H1 (cell line): ENCODE measurements around the gene PLCL1. TPM values are rescaled to one million over a fixed set of nuclear protein-coding genes. Genes with fewer than 3 reads are reported as not detected.

ENCODE experiments used
- CTCF ChIA-PET: fragments of 300-600 bp; sonication (Branson Sonifier 250); formaldehyde crosslinking; loops from one replicate; lab custom pipeline; 2021; ENCODE audit not compliant: partially characterized antibody; lab: Charles Lee
- POLR2A ChIA-PET: fragments of 300-600 bp; sonication (Branson Sonifier 250); formaldehyde crosslinking; loops from one replicate; lab custom pipeline; 2021; ENCODE audit warnings: inconsistent platforms; ENCODE audit not compliant: partially characterized antibody; lab: Charles Lee
- DNase-seq, 2 experiments: peaks; one replicate each; pipeline versions ENCODE4 v3.0.0 to v3.0.0-alpha.2; 2010 to 2022; ENCODE audit warnings: low spot score in 2 of 2, low read depth in 1 of 2, mixed read lengths in 1 of 2
- FAIRE-seq: peaks from 2 replicates; lab custom pipeline; 2011; peaks lifted over from hg19 to GRCh38; lab: Jason Lieb, UNC
- H2AFZ ChIP-seq: 2 replicates; pipeline ENCODE4 v1.8.1; 2012; ENCODE audit warnings: low read length, inconsistent platforms
- H2AK5ac ChIP-seq: 2 replicates; pipeline ENCODE4 v1.6.1; 2013; ENCODE audit warnings: low read depth, low read length
- H2BK120ac ChIP-seq: replicated peaks from 2 replicates; pipeline ENCODE3; 2013; ENCODE audit warnings: low read depth, low read length, inconsistent platforms
- H2BK12ac ChIP-seq: 2 replicates; pipeline ENCODE4 v1.6.1; 2013; ENCODE audit warnings: low read depth, low read length
- H2BK15ac ChIP-seq: 2 replicates; pipeline ENCODE4 v1.6.1; 2013; ENCODE audit warnings: low read length
- H2BK20ac ChIP-seq: 2 replicates; pipeline ENCODE4 v1.6.1; 2013; ENCODE audit warnings: low read length
- H2BK5ac ChIP-seq: 2 replicates; pipeline ENCODE4 v1.6.1; 2013; ENCODE audit warnings: low read depth, low read length
- H3K14ac ChIP-seq: 2 replicates; pipeline ENCODE4 v1.6.1; 2013; ENCODE audit warnings: inconsistent platforms; ENCODE audit not compliant: insufficient read length
- H3K18ac ChIP-seq: 2 replicates; pipeline ENCODE4 v1.6.1; 2013; ENCODE audit warnings: low read length; ENCODE audit errors: extremely low read depth
- H3K23ac ChIP-seq: 2 replicates; pipeline ENCODE4 v1.6.1; 2013; ENCODE audit warnings: inconsistent platforms; ENCODE audit not compliant: insufficient read length
- H3K23me2 ChIP-seq: 2 replicates; pipeline ENCODE4 v1.6.1; 2013; ENCODE audit warnings: low read depth, low read length
- H3K27ac ChIP-seq: 2 replicates; pipeline ENCODE4 v1.6.1; 2011; ENCODE audit warnings: low read depth, low read length, inconsistent platforms
- H3K27me3 ChIP-seq, 4 experiments: replicated peaks in 1 of 4; 1 replicate in 1 of 4; 2 replicates in 3 of 4; pipeline versions ENCODE4 v1.6.1 to v1.8.1; 2011 to 2013; ENCODE audit warnings: low read length in 3 of 4, mild to moderate bottlenecking in 3 of 4, inconsistent platforms in 2 of 4, mixed read lengths in 2 of 4, moderate library complexity in 1 of 4; ENCODE audit not compliant: control insufficient read depth in 3 of 4, insufficient read depth in 3 of 4; ENCODE audit errors: extremely low read depth in 1 of 4
- H3K36me3 ChIP-seq, 4 experiments: 2 replicates each; pipeline versions ENCODE4 v1.6.1 to v1.8.1; 2011 to 2013; ENCODE audit warnings: mild to moderate bottlenecking in 4 of 4, low read length in 3 of 4, moderate library complexity in 2 of 4, control low read depth in 1 of 4, inconsistent platforms in 1 of 4; ENCODE audit not compliant: insufficient read depth in 4 of 4, control insufficient read depth in 2 of 4
- H3K4ac ChIP-seq: replicated peaks from 2 replicates; pipeline ENCODE3; 2013; ENCODE audit warnings: low read length, low read depth, mixed read lengths, inconsistent platforms; ENCODE audit not compliant: insufficient read length
- H3K4me1 ChIP-seq, 4 experiments: replicated peaks in 1 of 4; 1 replicate in 1 of 4; 2 replicates in 3 of 4; pipeline versions ENCODE4 v1.6.1 to v1.8.1; 2011 to 2013; ENCODE audit warnings: low read length in 3 of 4, inconsistent platforms in 2 of 4, mixed read lengths in 1 of 4; ENCODE audit not compliant: insufficient read depth in 4 of 4, control insufficient read depth in 3 of 4
- H3K4me2 ChIP-seq, 2 experiments: 2 replicates each; pipeline versions ENCODE4 v1.6.1 to v1.8.1; 2011 to 2013; ENCODE audit warnings: low read depth in 2 of 2, low read length in 2 of 2, control low read depth in 1 of 2, inconsistent platforms in 1 of 2, mild to moderate bottlenecking in 1 of 2; ENCODE audit not compliant: insufficient read depth in 1 of 2
- H3K4me3 ChIP-seq, 4 experiments: fragments of 200-600, 300-600 bp in 1 of 4; sonication (generic), shearing (Covaris generic), sonication (Bioruptor Twin) in 1 of 4; 2 replicates each; pipeline versions ENCODE4 v1.5.1 to v1.8.1; 2011 to 2016; ENCODE audit warnings: low read length in 4 of 4, low read depth in 3 of 4, control low read depth in 2 of 4, inconsistent platforms in 2 of 4, mild to moderate bottlenecking in 2 of 4, mixed read lengths in 1 of 4, moderate library complexity in 1 of 4; ENCODE audit not compliant: insufficient read depth in 2 of 4; ENCODE audit errors: extremely low read depth in 1 of 4
- H3K56ac ChIP-seq: replicated peaks from 2 replicates; pipeline ENCODE3; 2013; ENCODE audit warnings: low read depth, mild to moderate bottlenecking, mixed read lengths, low read length, inconsistent platforms; ENCODE audit not compliant: insufficient read length
- H3K79me1 ChIP-seq: 2 replicates; pipeline ENCODE4 v1.6.1; 2013; ENCODE audit warnings: low read depth, low read length, control low read depth
- H3K79me2 ChIP-seq, 2 experiments: 2 replicates each; pipeline versions ENCODE4 v1.6.1 to v1.8.1; 2012 to 2013; ENCODE audit warnings: low read length in 2 of 2, mild to moderate bottlenecking in 2 of 2, inconsistent platforms in 1 of 2; ENCODE audit not compliant: insufficient read depth in 2 of 2, control insufficient read depth in 1 of 2
- H3K9ac ChIP-seq, 4 experiments: replicated peaks in 1 of 4; 1 replicate in 1 of 4; 2 replicates in 3 of 4; pipeline versions ENCODE4 v1.6.1 to v1.8.1; 2011 to 2013; ENCODE audit warnings: low read depth in 3 of 4, low read length in 3 of 4, control low read depth in 2 of 4, mild to moderate bottlenecking in 2 of 4, moderate library complexity in 2 of 4, inconsistent platforms in 1 of 4; ENCODE audit errors: extremely low read depth in 1 of 4
- H3K9me3 ChIP-seq, 2 experiments: 2 replicates each; pipeline versions ENCODE4 v1.6.1 to v1.8.1; 2012 to 2013; ENCODE audit warnings: mild to moderate bottlenecking in 2 of 2, moderate library complexity in 2 of 2, control low read depth in 1 of 2, inconsistent platforms in 1 of 2, low read depth in 1 of 2, low read length in 1 of 2, mixed read lengths in 1 of 2; ENCODE audit not compliant: insufficient read depth in 2 of 2
- H4K20me1 ChIP-seq, 2 experiments: replicated peaks in 1 of 2; 2 replicates each; pipeline versions ENCODE3 to v1.8.1; 2011 to 2013; ENCODE audit warnings: inconsistent platforms in 2 of 2, low read length in 2 of 2, mild to moderate bottlenecking in 1 of 2; ENCODE audit not compliant: insufficient read depth in 2 of 2, control insufficient read depth in 1 of 2
- H4K5ac ChIP-seq: 2 replicates; pipeline ENCODE4 v1.6.1; 2013; ENCODE audit warnings: low read length, low read depth, mixed read lengths, inconsistent platforms; ENCODE audit not compliant: insufficient read length
- H4K8ac ChIP-seq: 2 replicates; pipeline ENCODE4 v1.8.0; 2013; ENCODE audit warnings: mild to moderate bottlenecking, moderate library complexity, low read length, inconsistent platforms; ENCODE audit not compliant: insufficient read depth; ENCODE audit errors: extremely low read depth
- H4K91ac ChIP-seq: replicated peaks from 2 replicates; pipeline ENCODE3; 2013; ENCODE audit warnings: low read length, mixed read lengths, inconsistent platforms; ENCODE audit not compliant: insufficient read length
- ATF3 ChIP-seq: IDR thresholded peaks from 2 replicates; pipeline ENCODE4 v1.6.1; 2011; ENCODE audit warnings: low read depth, mild to moderate bottlenecking, low read length; ENCODE audit not compliant: insufficient read depth
- BACH1 ChIP-seq: IDR thresholded peaks from 2 replicates; pipeline ENCODE4 v1.6.1; 2012; ENCODE audit warnings: low read length, improper control_type of control experiment
- CEBPB ChIP-seq: IDR thresholded peaks from 2 replicates; pipeline ENCODE4 v1.6.1; 2012; ENCODE audit warnings: low read depth, low read length
- CHD1 ChIP-seq: IDR thresholded peaks from 2 replicates; pipeline ENCODE4 v1.6.1; 2012; ENCODE audit warnings: low read depth, low read length, improper control_type of control experiment
- CHD2 ChIP-seq: IDR thresholded peaks from 2 replicates; pipeline ENCODE4 v1.6.1; 2012; ENCODE audit warnings: low read length, improper control_type of control experiment
- E2F6 ChIP-seq: IDR thresholded peaks from 2 replicates; pipeline ENCODE4 v1.6.1; 2012; ENCODE audit warnings: inconsistent platforms
- EGR1 ChIP-seq: IDR thresholded peaks from 2 replicates; pipeline ENCODE4 v1.6.1; 2011; ENCODE audit warnings: low read depth, low read length, borderline replicate concordance
- EZH2 ChIP-seq: fragments of 200-600 bp; sonication (generic); IDR thresholded peaks from 2 replicates; pipeline ENCODE4 v1.7.1; 2012; ENCODE audit warnings: low read depth, mild to moderate bottlenecking, moderate library complexity, low read length, inconsistent platforms; ENCODE audit not compliant: severe bottlenecking
- FOSL1 ChIP-seq: IDR thresholded peaks from 2 replicates; pipeline ENCODE4 v1.6.1; 2011; ENCODE audit warnings: mild to moderate bottlenecking, low read depth, low read length, moderate library complexity; ENCODE audit not compliant: insufficient read depth
- POLR2A ChIP-seq, 2 experiments: IDR thresholded peaks; 1 replicate in 1 of 2; 2 replicates in 1 of 2; pipeline ENCODE4 v1.6.1; 2011; ENCODE audit warnings: low read depth in 2 of 2, low read length in 2 of 2, mild to moderate bottlenecking in 2 of 2; ENCODE audit errors: control extremely low read depth in 1 of 2
- RXRA ChIP-seq: IDR thresholded peaks from 2 replicates; pipeline ENCODE4 v1.6.1; 2011; ENCODE audit warnings: low read depth, mild to moderate bottlenecking, low read length, moderate library complexity; ENCODE audit not compliant: insufficient read depth
- SUZ12 ChIP-seq: fragments of 200-600 bp; sonication (generic); IDR thresholded peaks from 2 replicates; pipeline ENCODE4 v1.6.1; 2012; ENCODE audit warnings: mild to moderate bottlenecking, inconsistent platforms, low read length, moderate library complexity, mixed read lengths
- ZNF274 ChIP-seq: IDR thresholded peaks from 2 replicates; pipeline ENCODE4 v1.7.0; 2012; ENCODE audit warnings: low read length, borderline replicate concordance; ENCODE audit errors: extremely low read depth
- WGBS, 2 experiments: shearing (Covaris generic) in 1 of 2; methylation state at CpG; one replicate each; pipeline versions ENCODE4 v1.1.6 to v1.1.7; 2013 to 2015; ENCODE audit warnings: low lambda C conversion rate in 2 of 2, mixed read lengths in 2 of 2, inconsistent platforms in 1 of 2, low coverage in 1 of 2, missing lambda C conversion rate in 1 of 2; ENCODE audit not compliant: insufficient replicate concordance in 2 of 2, insufficient coverage in 1 of 2, insufficient read length in 1 of 2; ENCODE audit errors: extremely low coverage in 1 of 2, missing lambda C conversion rate in 1 of 2; 5-methylcytosine and 5-hydroxymethylcytosine counted together
- polyA plus RNA-seq, 7 experiments: library from polyadenylated mRNA; depleted of rRNA in 3 of 7; stranded (reverse) in 5 of 7; unstranded in 2 of 7; fragments of >200 nt in 5 of 7; fragments of 200-250 nt in 2 of 7; gene quantifications; 1 replicate in 5 of 7; 2 replicates in 1 of 7; 4 replicates in 1 of 7; pipeline versions ENCODE4 v1.2.1 to v1.2.3, GENCODE V29; 2011 to 2013; ENCODE audit warnings: missing spikeins in 2 of 7, mixed read lengths in 2 of 7
- total RNA-seq: library from RNA; stranded (reverse); fragmentation: NEBNext Ultra II Directional; extraction: Animal tissue kit (Norgen Biotek cat#: 25700); gene quantifications from 2 replicates; pipeline ENCODE4 v1.2.1, GENCODE V29; 2021

Gene PLCL1
- total and polyA plus RNA-seq, 2 of the 8 experiments (the other 6 are each of a cell fraction or from before 2014, with no cell fraction given): not detected

- Histone ChIP-seq H4K20me1 (peaks cover 0 to 2% of the 10 kb centered on the region in 2 experiments), H3K18ac (no peak overlapping the region), H2BK120ac (no peak overlapping the region), H3K9ac (no peak overlapping the region), H3K23me2 (no peaks in the 10 kb centered on the region), H3K36me3 (no peaks in the 10 kb centered on the region), H3K4me2 (no peak overlapping the region), H3K4ac (no peak overlapping the region), H2BK5ac (no peak overlapping the region), H3K23ac (no peak overlapping the region), H2BK20ac (no peak overlapping the region), H4K8ac (no peak overlapping the region), H3K9me3 (no peaks in the 10 kb centered on the region), H3K14ac (no peak overlapping the region), H3K56ac (no peak overlapping the region), H4K91ac (no peak overlapping the region), H3K4me3 (no peak overlapping the region), H3K79me2 (no peaks in the 10 kb centered on the region), H3K79me1 (no peaks in the 10 kb centered on the region), H2AK5ac (no peak overlapping the region), H2BK15ac (no peak overlapping the region), H3K27me3 (no peaks in the 10 kb centered on the region), H2AFZ (no peak overlapping the region), H3K27ac (no peak overlapping the region), H3K4me1 (no peaks in the 10 kb centered on the region), H4K5ac (no peak overlapping the region), H2BK12ac (no peak overlapping the region)
- FAIRE-seq (no peak), DNase-seq (no peak)
- WGBS, 2 experiments: 71% methylated on average over 1 of the region's 1 CpG; no CpG with 5 or more reads in 1 of the 2 experiments
- CTCF ChIA-PET: interaction anchor here (0.6 to 2.1 kb wide), 4 partner anchors 19 to 1189 kb away, joined by 3 to 7 read pairs (median 3); no protein-coding TSS in a partner anchor
- POLR2A ChIA-PET: no interaction called here
- TF ChIP-seq BACH1 (no peak), FOSL1 (no peak), EGR1 (no peak), CHD2 (no peak), CHD1 (no peak), E2F6 (no peak), ZNF274 (no peak), POLR2A (IDR thresholded peaks at IDR 0.05; ENCODE audit: control extremely low read depth in 1 of 2, low read depth in 2 of 2, low read length in 2 of 2) (no peak), RXRA (no peak), CEBPB (no peak), SUZ12 (no peak), EZH2 (no peak), ATF3 (no peak)
Observed at GRCh38 chr2:198100346-198100745, 296.0 kb downstream of the PLCL1 start.
